GM06990 (cell line): ENCODE measurements around the gene COL4A2.

ENCODE experiments used
- DNase-seq: peaks from one replicate; pipeline ENCODE4 v3.0.0-alpha.2; 2011; ENCODE audit not compliant: insufficient read length; ENCODE audit errors: extremely low read depth
- H3K27me3 ChIP-seq: replicated peaks from 2 replicates; pipeline ENCODE4 v1.6.0; 2011; ENCODE audit warnings: low read length; ENCODE audit not compliant: control insufficient read depth, insufficient read depth
- H3K36me3 ChIP-seq: 2 replicates; pipeline ENCODE4 v1.5.1; 2011; ENCODE audit warnings: low read length; ENCODE audit not compliant: control insufficient read depth, insufficient read depth
- H3K4me3 ChIP-seq: replicated peaks from 2 replicates; pipeline ENCODE4 v1.5.1; 2011; ENCODE audit warnings: low read depth, mild to moderate bottlenecking, control low read depth, low read length
- TF ChIP-seq, protein P1 (sequence below): IDR thresholded peaks from 2 replicates; pipeline ENCODE4 v1.5.1; 2011; ENCODE audit warnings: low read length, control low read depth, mild to moderate bottlenecking, inconsistent platforms; ENCODE audit not compliant: insufficient read depth, poor library complexity, severe bottlenecking

Gene COL4A2

DNA sequence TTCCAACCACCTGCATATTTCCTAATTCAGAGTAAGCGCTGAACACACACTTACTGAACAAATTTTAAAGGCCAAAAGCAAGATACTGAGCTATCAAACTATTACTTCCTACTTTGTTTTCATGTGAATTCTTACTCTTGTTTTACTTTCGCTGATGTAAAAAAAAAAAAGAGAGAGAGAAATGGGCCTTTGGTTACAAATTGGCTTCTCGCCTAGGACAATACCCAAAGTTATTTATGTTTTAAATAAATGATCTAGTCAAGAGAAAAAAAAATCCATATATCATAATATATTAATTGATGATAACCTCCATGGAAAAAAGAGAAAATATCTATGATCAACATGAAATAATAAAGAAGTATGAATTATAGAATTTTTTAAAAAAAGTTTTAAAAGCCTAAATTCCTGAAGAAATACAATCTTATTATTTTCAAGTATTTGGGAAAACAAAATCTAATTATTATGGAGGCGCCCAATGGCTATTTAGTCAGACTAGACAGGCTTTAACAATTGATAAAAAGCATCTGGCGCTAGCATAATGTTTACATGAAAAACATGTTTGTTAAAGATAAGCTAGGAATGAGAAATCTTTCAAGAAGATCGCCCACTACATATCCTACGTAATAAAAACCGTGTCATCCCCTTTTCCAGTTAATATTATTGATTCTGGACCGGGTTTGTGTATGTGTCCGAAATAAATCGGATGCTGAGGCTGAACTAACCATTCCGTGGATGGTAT, 9.1 kb upstream of the COL4A2 start:
- peaks cover 4% of the 10 kb centered on the region for H3K27me3 ChIP-seq
- no peaks in the 10 kb centered on the region for H3K36me3 ChIP-seq
- no peak overlapping the region for H3K4me3 ChIP-seq
- no peak for DNase-seq
- TF ChIP-seq, protein P1, sequence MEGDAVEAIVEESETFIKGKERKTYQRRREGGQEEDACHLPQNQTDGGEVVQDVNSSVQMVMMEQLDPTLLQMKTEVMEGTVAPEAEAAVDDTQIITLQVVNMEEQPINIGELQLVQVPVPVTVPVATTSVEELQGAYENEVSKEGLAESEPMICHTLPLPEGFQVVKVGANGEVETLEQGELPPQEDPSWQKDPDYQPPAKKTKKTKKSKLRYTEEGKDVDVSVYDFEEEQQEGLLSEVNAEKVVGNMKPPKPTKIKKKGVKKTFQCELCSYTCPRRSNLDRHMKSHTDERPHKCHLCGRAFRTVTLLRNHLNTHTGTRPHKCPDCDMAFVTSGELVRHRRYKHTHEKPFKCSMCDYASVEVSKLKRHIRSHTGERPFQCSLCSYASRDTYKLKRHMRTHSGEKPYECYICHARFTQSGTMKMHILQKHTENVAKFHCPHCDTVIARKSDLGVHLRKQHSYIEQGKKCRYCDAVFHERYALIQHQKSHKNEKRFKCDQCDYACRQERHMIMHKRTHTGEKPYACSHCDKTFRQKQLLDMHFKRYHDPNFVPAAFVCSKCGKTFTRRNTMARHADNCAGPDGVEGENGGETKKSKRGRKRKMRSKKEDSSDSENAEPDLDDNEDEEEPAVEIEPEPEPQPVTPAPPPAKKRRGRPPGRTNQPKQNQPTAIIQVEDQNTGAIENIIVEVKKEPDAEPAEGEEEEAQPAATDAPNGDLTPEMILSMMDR: no peak

DNA sequence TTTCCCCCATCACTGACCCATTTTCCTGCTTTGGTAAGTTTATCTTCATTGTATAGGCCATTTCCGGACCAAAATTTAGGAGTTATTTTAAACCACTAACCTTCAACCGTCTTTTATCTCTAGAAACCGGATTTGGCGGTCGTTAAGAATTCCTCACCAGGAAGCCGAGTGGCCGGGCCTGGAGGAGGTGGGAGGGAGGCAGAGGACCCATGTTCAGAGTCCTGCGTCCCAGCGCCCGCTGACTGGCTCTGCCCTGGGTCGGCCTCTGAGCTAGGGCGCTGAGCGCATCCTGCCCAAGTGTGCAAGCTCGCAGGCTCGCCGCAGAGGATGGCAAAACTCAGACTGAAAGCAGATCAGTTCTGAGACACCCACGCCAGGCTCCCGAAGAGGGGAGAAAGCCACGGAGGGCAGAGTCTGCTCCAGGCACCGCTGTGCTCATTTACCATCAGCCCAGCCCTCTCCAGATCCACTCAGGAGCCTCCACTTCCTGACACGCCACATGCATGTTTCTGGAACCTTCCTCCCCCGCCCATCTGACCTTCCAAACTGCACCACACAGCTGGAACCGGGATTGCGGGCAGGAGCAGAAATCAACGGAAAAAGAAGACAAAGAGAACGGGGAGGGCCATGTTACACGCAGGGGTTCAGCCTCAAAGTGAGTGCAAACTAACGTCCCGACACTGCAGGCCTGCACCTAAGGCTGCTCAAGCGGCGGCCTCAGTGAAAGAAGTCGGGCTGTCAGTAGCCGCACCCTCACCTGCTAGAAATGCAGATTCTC, 8.4 kb upstream of the COL4A2 start:
- H3K4me3 ChIP-seq: no peak overlapping the region
- TF ChIP-seq, protein P1: no peak
- peaks cover 4% of the 10 kb centered on the region for H3K27me3 ChIP-seq
- no peak for DNase-seq
- no peaks in the 10 kb centered on the region for H3K36me3 ChIP-seq

DNA sequence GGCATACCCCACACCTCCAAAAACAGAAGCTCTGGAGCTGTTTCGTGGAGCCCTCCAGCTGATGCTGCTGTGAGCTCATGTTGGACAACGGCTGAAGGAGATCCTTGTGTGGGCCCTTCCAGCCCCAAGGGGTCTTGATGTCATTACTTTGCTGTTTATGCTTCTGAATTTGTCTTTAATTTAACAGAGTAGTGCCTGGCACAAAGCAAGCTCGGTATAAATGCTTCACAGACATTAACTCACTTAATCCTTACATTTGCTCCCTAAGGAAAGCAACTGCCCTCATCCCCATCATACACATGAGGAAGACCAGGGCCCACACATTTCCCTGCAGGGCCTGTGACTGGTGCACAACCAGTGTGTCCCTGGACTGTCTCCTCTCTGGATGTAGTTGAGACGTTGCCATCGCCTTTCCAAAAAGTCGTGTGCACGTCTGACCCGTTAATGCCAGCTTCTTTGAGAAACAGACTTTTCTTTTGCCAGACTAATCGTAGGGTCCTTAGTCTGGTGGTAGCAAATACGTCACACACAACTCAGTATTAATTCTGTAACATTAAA, 7.7 kb upstream of the COL4A2 start:
- Histone ChIP-seq H3K4me3 (no peak overlapping the region), H3K27me3 (peaks cover 4% of the 10 kb centered on the region), H3K36me3 (no peaks in the 10 kb centered on the region)
- TF ChIP-seq, protein P1: no peak
- no peak for DNase-seq

DNA sequence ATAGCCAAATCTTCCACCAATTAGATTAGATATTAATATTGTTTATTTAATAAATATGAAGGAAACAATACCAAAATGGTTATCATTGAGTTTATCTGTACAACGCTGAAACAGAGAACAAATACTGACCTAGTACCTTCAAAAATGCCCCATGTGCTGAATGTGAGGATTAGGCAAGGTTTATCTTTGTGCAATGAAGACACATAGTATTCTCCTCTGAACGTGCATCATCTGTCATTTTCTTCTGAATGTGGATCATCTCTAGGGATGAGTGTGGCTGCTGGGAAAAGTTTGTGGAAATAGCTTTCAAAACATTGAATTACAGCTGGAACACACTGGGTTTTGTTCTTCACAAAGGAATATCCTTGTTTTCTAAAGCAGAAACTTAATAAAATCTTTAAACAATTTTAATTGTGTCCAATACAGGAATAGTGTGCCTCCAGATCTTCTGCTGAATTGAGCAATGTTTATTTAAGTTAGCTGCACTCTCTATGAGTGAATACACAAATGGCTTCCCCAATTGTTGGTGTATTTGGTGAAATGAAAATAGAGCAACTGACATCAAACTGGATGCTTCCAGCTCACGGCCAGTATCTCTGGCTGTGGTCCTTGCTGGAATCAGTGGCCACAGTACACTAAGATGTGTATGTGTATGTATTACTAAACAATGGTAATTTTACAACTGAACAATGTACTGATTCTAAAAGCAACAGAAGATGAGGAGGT, 6.8 kb upstream of the COL4A2 start:
- DNase-seq: no peak
- peaks cover 4% of the 10 kb centered on the region for H3K27me3 ChIP-seq
- no peaks in the 10 kb centered on the region for H3K36me3 ChIP-seq
- TF ChIP-seq, protein P1: no peak
- no peak overlapping the region for H3K4me3 ChIP-seq

DNA sequence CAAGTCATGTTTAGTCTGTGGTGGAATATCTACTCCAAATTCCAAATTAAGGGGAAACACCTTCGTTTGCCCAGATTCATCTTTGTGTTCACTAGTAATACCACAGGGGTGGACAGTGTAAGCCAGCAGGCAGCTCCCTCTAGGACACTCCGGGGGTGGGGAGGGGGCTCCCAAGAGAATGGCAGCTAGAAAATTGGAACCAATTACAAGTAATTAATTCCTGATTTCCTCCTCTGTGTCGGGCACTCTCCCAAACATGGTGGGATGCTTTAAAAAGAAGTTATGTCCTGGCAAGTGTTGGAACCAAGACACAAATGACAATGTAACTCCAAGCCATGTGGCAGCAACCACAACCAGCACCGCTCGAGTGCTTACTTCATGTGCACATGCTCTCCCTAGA, 6.0 kb upstream of the COL4A2 start:
- Histone ChIP-seq H3K4me3 (no peak overlapping the region), H3K36me3 (no peaks in the 10 kb centered on the region), H3K27me3 (peaks cover 3% of the 10 kb centered on the region)
- TF ChIP-seq, protein P1: no peak
- DNase-seq: no peak
